ENCODE data around the gene TUSC2.

- TF ChIP-seq CTCF (IDR thresholded peaks at IDR 0.05; ENCODE audit: low read depth, low read length) (no peak), EZH2phosphoT487 (IDR thresholded peaks at IDR 0.05; ENCODE audit: low read depth) (no peak)
Measured at GRCh38 chr3:50297384-50297775, 30.6 kb downstream of the TUSC2 start.

All from OCI-LY3 (cell line).